ENCODE results near the gene AFF3.

The AFF3 gene

DNA sequence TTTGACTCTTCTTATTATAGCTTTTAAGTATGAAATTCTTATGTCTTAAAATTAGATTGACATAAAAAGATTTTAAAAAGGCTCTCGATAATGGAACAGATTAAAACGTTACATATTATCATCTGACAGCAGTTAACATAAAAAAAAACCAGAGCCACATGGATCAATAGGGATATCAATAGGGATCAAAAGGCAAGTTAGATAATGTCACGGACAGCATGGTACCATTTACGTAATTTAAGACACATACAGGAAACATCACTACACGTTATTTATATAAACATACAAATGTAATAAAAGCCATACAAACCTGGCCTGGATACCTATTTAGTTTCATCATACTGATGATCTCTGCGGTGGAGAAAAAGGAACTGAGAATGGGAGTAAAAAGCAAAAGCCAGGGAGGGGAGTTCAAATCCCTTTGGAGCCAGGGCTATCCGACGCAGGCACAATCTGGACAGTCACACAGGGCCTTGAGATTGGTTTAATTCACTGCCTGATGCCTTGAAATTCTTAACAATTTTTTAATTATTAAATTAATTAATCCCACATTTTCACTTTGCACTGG is 227.2 kb downstream of the AFF3 start:
- Histone ChIP-seq H2AFZ (ENCODE audit: insufficient read depth, low read length, poor library complexity) (no peak overlapping the region), H3K9ac (ENCODE audit: low read length) (no peak overlapping the region), H3K9me3 (ENCODE audit: insufficient read depth, low read depth, low read length) (no peaks in the 10 kb centered on the region), H3K4me3 (ENCODE audit: low read depth, low read length) (no peak overlapping the region), H3K36me3 (ENCODE audit: control insufficient read depth in 1 of 2, insufficient read depth in 2 of 2, low read length in 2 of 2) (no peaks in the 10 kb centered on the region), H2BK12ac (ENCODE audit: low read length) (no peak overlapping the region), H4K91ac (ENCODE audit: low read depth, low read length) (no peak overlapping the region), H2BK120ac (ENCODE audit: insufficient read depth, low read length, poor library complexity) (no peak overlapping the region), H3K4me1 (ENCODE audit: control insufficient read depth in 1 of 2, insufficient read depth in 2 of 2, low read length in 2 of 2) (no peaks in the 10 kb centered on the region), H3K4me2 (ENCODE audit: low read length) (no peak overlapping the region), H3K14ac (ENCODE audit: low read length) (no peak overlapping the region), H3K79me1 (ENCODE audit: low read length) (no peaks in the 10 kb centered on the region), H4K12ac (ENCODE audit: low read depth, low read length) (no peak overlapping the region), H2AK5ac (ENCODE audit: low read length) (no peak overlapping the region), H3K79me2 (ENCODE audit: control insufficient read depth, insufficient read depth, low read length, poor library complexity) (no peaks in the 10 kb centered on the region), H3K18ac (ENCODE audit: low read length) (no peak overlapping the region), H3K4ac (ENCODE audit: low read depth, low read length) (no peak overlapping the region), H3K27me3 (ENCODE audit: insufficient read depth, low read length) (no peaks in the 10 kb centered on the region), H3K23ac (ENCODE audit: low read length) (no peak overlapping the region), H3K27ac (ENCODE audit: low read depth, low read length) (no peak overlapping the region), H2BK5ac (ENCODE audit: low read depth, low read length, poor library complexity) (no peak overlapping the region), H4K8ac (ENCODE audit: low read depth, low read length) (no peak overlapping the region)
- no CpG with 5 or more reads among the region's 8 CpGs for WGBS (ENCODE audit: extremely low coverage, insufficient coverage, insufficient read length)
- DNase-seq = no peak

GRCh38 chr2:99911736-99912135 is 230.7 kb downstream of the AFF3 start:
- Histone ChIP-seq H4K91ac (ENCODE audit: low read depth, low read length) (no peak overlapping the region), H3K36me3 (ENCODE audit: control insufficient read depth in 1 of 2, insufficient read depth in 2 of 2, low read length in 2 of 2) (no peaks in the 10 kb centered on the region), H3K4me3 (ENCODE audit: low read depth, low read length) (no peak overlapping the region), H3K27me3 (ENCODE audit: insufficient read depth, low read length) (no peaks in the 10 kb centered on the region), H2AK5ac (ENCODE audit: low read length) (no peak overlapping the region), H2BK5ac (ENCODE audit: low read depth, low read length, poor library complexity) (no peak overlapping the region), H3K79me1 (ENCODE audit: low read length) (no peaks in the 10 kb centered on the region), H2BK120ac (ENCODE audit: insufficient read depth, low read length, poor library complexity) (no peak overlapping the region), H3K9me3 (ENCODE audit: insufficient read depth, low read depth, low read length) (no peaks in the 10 kb centered on the region), H3K79me2 (ENCODE audit: control insufficient read depth, insufficient read depth, low read length, poor library complexity) (no peaks in the 10 kb centered on the region), H3K27ac (ENCODE audit: low read depth, low read length) (no peak overlapping the region), H4K12ac (ENCODE audit: low read depth, low read length) (no peak overlapping the region), H3K4me2 (ENCODE audit: low read length) (no peak overlapping the region), H2BK12ac (ENCODE audit: low read length) (no peak overlapping the region), H3K23ac (ENCODE audit: low read length) (no peak overlapping the region), H3K9ac (ENCODE audit: low read length) (no peak overlapping the region), H3K18ac (ENCODE audit: low read length) (no peak overlapping the region), H4K8ac (ENCODE audit: low read depth, low read length) (no peak overlapping the region), H2AFZ (ENCODE audit: insufficient read depth, low read length, poor library complexity) (no peak overlapping the region), H3K14ac (ENCODE audit: low read length) (no peak overlapping the region), H3K4me1 (ENCODE audit: control insufficient read depth in 1 of 2, insufficient read depth in 2 of 2, low read length in 2 of 2) (no peaks in the 10 kb centered on the region), H3K4ac (ENCODE audit: low read depth, low read length) (no peak overlapping the region)
- DNase-seq = no peak

- H3K4me3 ChIP-seq (ENCODE audit: low read depth, low read length) = no peak overlapping the region
- no peaks in the 10 kb centered on the region for H3K27me3 ChIP-seq (ENCODE audit: insufficient read depth, low read length)
- no peak overlapping the region for H2BK12ac ChIP-seq (ENCODE audit: low read length)
- no peaks in the 10 kb centered on the region for H3K79me2 ChIP-seq (ENCODE audit: control insufficient read depth, insufficient read depth, low read length, poor library complexity)
- H2BK5ac ChIP-seq (ENCODE audit: low read depth, low read length, poor library complexity) = no peak overlapping the region
- H3K9me3 ChIP-seq (ENCODE audit: insufficient read depth, low read depth, low read length) = no peaks in the 10 kb centered on the region
- H2AK5ac ChIP-seq (ENCODE audit: low read length) = no peak overlapping the region
- H4K91ac ChIP-seq (ENCODE audit: low read depth, low read length) = no peak overlapping the region
- H3K9ac ChIP-seq (ENCODE audit: low read length) = no peak overlapping the region
- H2BK120ac ChIP-seq (ENCODE audit: insufficient read depth, low read length, poor library complexity) = no peak overlapping the region
- WGBS (ENCODE audit: extremely low coverage, insufficient coverage, insufficient read length) = no CpG with 5 or more reads among the region's 5 CpGs
- no peak for DNase-seq
- H3K27ac ChIP-seq (ENCODE audit: low read depth, low read length) = no peak overlapping the region
- H3K4me2 ChIP-seq (ENCODE audit: low read length) = no peak overlapping the region
- no peaks in the 10 kb centered on the region for H3K4me1 ChIP-seq (ENCODE audit: control insufficient read depth in 1 of 2, insufficient read depth in 2 of 2, low read length in 2 of 2)
- no peak overlapping the region for H4K12ac ChIP-seq (ENCODE audit: low read depth, low read length)
- no peaks in the 10 kb centered on the region for H3K36me3 ChIP-seq (ENCODE audit: control insufficient read depth in 1 of 2, insufficient read depth in 2 of 2, low read length in 2 of 2)
- no peak overlapping the region for H3K14ac ChIP-seq (ENCODE audit: low read length)
- H3K23ac ChIP-seq (ENCODE audit: low read length) = no peak overlapping the region
- no peak overlapping the region for H3K4ac ChIP-seq (ENCODE audit: low read depth, low read length)
- H3K79me1 ChIP-seq (ENCODE audit: low read length) = no peaks in the 10 kb centered on the region
- H2AFZ ChIP-seq (ENCODE audit: insufficient read depth, low read length, poor library complexity) = no peak overlapping the region
- no peak overlapping the region for H3K18ac ChIP-seq (ENCODE audit: low read length)
- H4K8ac ChIP-seq (ENCODE audit: low read depth, low read length) = no peak overlapping the region
Measured at GRCh38 chr2:99910902-99911301, 231.5 kb downstream of the AFF3 start.

DNA sequence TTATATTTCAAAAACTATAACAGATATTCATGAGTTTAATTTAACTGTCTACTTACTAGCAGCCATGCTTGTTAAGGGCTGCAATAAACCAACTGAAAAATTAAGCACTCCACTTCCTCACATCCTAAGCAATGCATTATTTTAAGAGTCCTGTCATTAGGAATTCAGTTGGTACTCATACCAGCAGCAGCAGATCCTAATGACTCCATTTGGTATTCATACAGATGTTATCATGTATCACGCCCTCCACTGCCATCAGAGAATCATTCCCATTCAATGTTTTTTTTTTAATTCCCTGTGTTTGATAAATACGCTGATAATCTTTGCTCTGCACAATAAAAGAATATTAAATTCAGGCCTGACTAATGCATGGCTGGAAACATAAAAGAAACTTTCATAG is 236.8 kb downstream of the AFF3 start:
- H3K4ac ChIP-seq (ENCODE audit: low read depth, low read length) = no peak overlapping the region
- no peak overlapping the region for H2AK5ac ChIP-seq (ENCODE audit: low read length)

More for the DNA sequence above, 236.8 kb downstream of the AFF3 start:
- H4K12ac ChIP-seq (ENCODE audit: low read depth, low read length) = no peak overlapping the region
- no peak overlapping the region for H2BK120ac ChIP-seq (ENCODE audit: insufficient read depth, low read length, poor library complexity)
- no peak overlapping the region for H3K23ac ChIP-seq (ENCODE audit: low read length)
- H3K4me1 ChIP-seq (ENCODE audit: control insufficient read depth in 1 of 2, insufficient read depth in 2 of 2, low read length in 2 of 2) = no peaks in the 10 kb centered on the region
- no peak overlapping the region for H3K9ac ChIP-seq (ENCODE audit: low read length)
- H3K79me1 ChIP-seq (ENCODE audit: low read length) = no peaks in the 10 kb centered on the region
- H3K4me3 ChIP-seq (ENCODE audit: low read depth, low read length) = no peak overlapping the region
- no peak overlapping the region for H3K27ac ChIP-seq (ENCODE audit: low read depth, low read length)
- H3K4me2 ChIP-seq (ENCODE audit: low read length) = no peak overlapping the region
- no peak overlapping the region for H4K8ac ChIP-seq (ENCODE audit: low read depth, low read length)
- no peak overlapping the region for H4K91ac ChIP-seq (ENCODE audit: low read depth, low read length)
- WGBS (ENCODE audit: extremely low coverage, insufficient coverage, insufficient read length) = no CpG with 5 or more reads among the region's 2 CpGs
- no peaks in the 10 kb centered on the region for H3K27me3 ChIP-seq (ENCODE audit: insufficient read depth, low read length)
- H2BK12ac ChIP-seq (ENCODE audit: low read length) = no peak overlapping the region
- no peak for DNase-seq
- no peaks in the 10 kb centered on the region for H3K79me2 ChIP-seq (ENCODE audit: control insufficient read depth, insufficient read depth, low read length, poor library complexity)
- no peaks in the 10 kb centered on the region for H3K36me3 ChIP-seq (ENCODE audit: control insufficient read depth in 1 of 2, insufficient read depth in 2 of 2, low read length in 2 of 2)
- no peak overlapping the region for H3K18ac ChIP-seq (ENCODE audit: low read length)
- H3K9me3 ChIP-seq (ENCODE audit: insufficient read depth, low read depth, low read length) = peaks cover 3% of the 10 kb centered on the region
- H3K14ac ChIP-seq (ENCODE audit: low read length) = no peak overlapping the region
- no peak overlapping the region for H2BK5ac ChIP-seq (ENCODE audit: low read depth, low read length, poor library complexity)
- H2AFZ ChIP-seq (ENCODE audit: insufficient read depth, low read length, poor library complexity) = no peak overlapping the region
